ENCODE data around the gene TMPRSS6. TPM values are rescaled to one million over a fixed set of nuclear protein-coding genes. Genes with fewer than 3 reads are reported as not detected.
A peak's percentile ranks its signal among the peaks of the same experiment; 100 is the strongest.

The TMPRSS6 gene
- total and polyA plus RNA-seq, 2 of the 8 experiments (the other 6 are each of a cell fraction or from before 2014, with no cell fraction given): 0.02 TPM; not detected in 1

DNA sequence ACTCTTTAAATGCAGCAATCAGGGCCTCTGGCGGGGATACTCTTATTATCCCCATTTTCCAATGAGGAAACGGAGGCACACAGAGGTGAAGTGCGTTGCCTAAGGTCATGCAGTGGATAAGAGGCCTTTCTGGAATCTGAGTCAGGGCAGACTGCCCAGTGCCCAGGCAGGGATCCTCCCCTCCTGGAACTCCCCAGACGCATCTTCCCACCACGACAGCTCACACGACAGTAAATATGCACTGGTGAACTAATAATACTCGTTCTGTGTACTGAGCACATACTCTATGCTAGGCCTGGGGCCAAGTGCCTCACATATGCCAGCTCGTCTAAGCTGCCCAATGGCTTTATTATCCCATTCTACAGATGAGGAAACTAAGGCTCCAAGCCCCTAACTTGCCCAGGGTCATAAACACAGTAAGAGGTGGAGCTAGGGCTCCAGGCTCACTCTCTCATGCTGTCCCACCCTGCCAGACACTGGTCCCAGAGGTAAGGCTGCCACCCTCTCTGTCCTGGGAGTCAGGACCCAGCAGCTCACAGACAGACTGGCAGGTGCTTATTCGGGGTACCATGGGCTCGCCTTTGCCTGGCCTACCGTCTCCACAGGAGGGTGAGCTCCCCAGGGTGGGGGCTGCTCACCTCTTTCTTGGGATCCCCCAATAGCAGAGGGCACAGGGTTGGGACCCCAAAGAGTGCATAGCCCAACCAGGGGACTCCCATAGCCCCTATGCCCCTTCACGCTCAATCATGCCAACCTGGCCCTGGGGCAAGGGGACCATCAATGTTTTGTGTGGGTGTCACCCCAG is 37.9 kb upstream of the TMPRSS6 start:
- Histone ChIP-seq H4K8ac (ENCODE audit: extremely low read depth, insufficient read depth, low read length) (no peak overlapping the region; the same call in 1 of the 2 replicates), H2BK20ac (ENCODE audit: low read length) (0 out of 2 replicates have a peak overlapping the region, but pooled peaks have one; percentile 32), H3K4me3 (ENCODE audit: extremely low read depth in 1 of 4, insufficient read depth in 2 of 4, low read depth in 3 of 4, low read length in 4 of 4) (no peak overlapping the region), H3K27me3 (replicated peaks in 1 of 4; ENCODE audit: control insufficient read depth in 3 of 4, extremely low read depth in 1 of 4, insufficient read depth in 3 of 4, low read length in 3 of 4) (no peaks in the 10 kb centered on the region), H3K23ac (ENCODE audit: insufficient read length) (no peak overlapping the region), H3K9me3 (ENCODE audit: insufficient read depth in 2 of 2, low read depth in 1 of 2, low read length in 1 of 2) (no peaks in the 10 kb centered on the region), H3K4ac (replicated peaks; ENCODE audit: insufficient read length, low read depth, low read length) (no peak overlapping the region), H3K9ac (replicated peaks in 1 of 4; ENCODE audit: extremely low read depth in 1 of 4, low read depth in 3 of 4, low read length in 3 of 4) (no peak overlapping the region), H3K4me2 (ENCODE audit: insufficient read depth in 1 of 2, low read depth in 2 of 2, low read length in 2 of 2) (no peak overlapping the region), H2BK15ac (ENCODE audit: low read length) (no peak overlapping the region), H4K5ac (ENCODE audit: insufficient read length, low read depth, low read length) (no peak overlapping the region), H4K91ac (replicated peaks; ENCODE audit: insufficient read length, low read length) (no peak overlapping the region), H3K79me1 (ENCODE audit: low read depth, low read length) (no peaks in the 10 kb centered on the region), H2BK12ac (ENCODE audit: low read depth, low read length) (0 out of 2 replicates have a peak overlapping the region, but pooled peaks have one; percentile 10), H3K23me2 (ENCODE audit: low read depth, low read length) (no peaks in the 10 kb centered on the region), H2AK5ac (ENCODE audit: low read depth, low read length) (no peak overlapping the region), H4K20me1 (replicated peaks in 1 of 2; ENCODE audit: control insufficient read depth in 1 of 2, insufficient read depth in 2 of 2, low read length in 2 of 2) (no peaks in the 10 kb centered on the region), H3K14ac (ENCODE audit: insufficient read length) (no peak overlapping the region), H2BK5ac (ENCODE audit: low read depth, low read length) (no peak overlapping the region; the same call in 1 of the 2 replicates), H3K4me1 (replicated peaks in 1 of 4; ENCODE audit: control insufficient read depth in 3 of 4, insufficient read depth in 4 of 4, low read length in 3 of 4) (peaks cover 0 to 11% (median 2%) of the 10 kb centered on the region in 4 experiments; a peak in 5 of 7 replicates), H3K27ac (ENCODE audit: low read depth, low read length) (no peak overlapping the region), H3K18ac (ENCODE audit: extremely low read depth, low read length) (no peak overlapping the region), H2BK120ac (replicated peaks; ENCODE audit: low read depth, low read length) (no peak overlapping the region), H3K79me2 (ENCODE audit: control insufficient read depth in 1 of 2, insufficient read depth in 2 of 2, low read length in 2 of 2) (no peaks in the 10 kb centered on the region), H3K36me3 (ENCODE audit: control insufficient read depth in 2 of 4, insufficient read depth in 4 of 4, low read length in 3 of 4) (no peaks in the 10 kb centered on the region), H2AFZ (ENCODE audit: low read length) (no peak overlapping the region), H3K56ac (replicated peaks; ENCODE audit: insufficient read length, low read depth, low read length) (no peak overlapping the region)
- WGBS, 2 experiments (ENCODE audit: extremely low coverage in 1 of 2, insufficient coverage in 1 of 2, insufficient read length in 1 of 2, insufficient replicate concordance in 2 of 2, low coverage in 1 of 2, low lambda C conversion rate in 2 of 2, missing lambda C conversion rate in 1 of 2): 95% methylated on average over 12 of the region's 12 CpGs; no CpG with 5 or more reads in 1 of the 2 experiments
- FAIRE-seq (no peak), DNase-seq (ENCODE audit: low read depth in 1 of 2, low spot score in 2 of 2) (no peak)
- CTCF ChIA-PET (ENCODE audit: partially characterized antibody): interaction anchor here (0.6 to 2.6 kb wide), 17 partner anchors 7 to 281 kb away, joined by 3 to 15 read pairs (median 3); no protein-coding TSS in a partner anchor
- POLR2A ChIA-PET (ENCODE audit: partially characterized antibody): no interaction called here
- TF ChIP-seq BACH1 (IDR thresholded peaks at IDR 0.05; ENCODE audit: low read length) (no peak), PHF8 (conservative IDR thresholded peaks at IDR 0.05; ENCODE audit: low read depth, low read length) (no peak), TAF1 (IDR thresholded peaks at IDR 0.05; ENCODE audit: low read depth, low read length) (no peak), HDAC6 (IDR thresholded peaks at IDR 0.05; ENCODE audit: low read depth, low read length) (no peak), MAFK (IDR thresholded peaks at IDR 0.05; ENCODE audit: low read depth, low read length) (no peak), KDM1A (IDR thresholded peaks at IDR 0.05; ENCODE audit: borderline replicate concordance, low read length) (peak; percentile 35; the same call in 1 of the 2 replicates), TEAD4 (IDR thresholded peaks at IDR 0.05; ENCODE audit: low read depth, low read length) (no peak)
- TF ChIP-seq, protein P1, sequence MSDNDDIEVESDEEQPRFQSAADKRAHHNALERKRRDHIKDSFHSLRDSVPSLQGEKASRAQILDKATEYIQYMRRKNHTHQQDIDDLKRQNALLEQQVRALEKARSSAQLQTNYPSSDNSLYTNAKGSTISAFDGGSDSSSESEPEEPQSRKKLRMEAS (IDR thresholded peaks at IDR 0.05): no peak
